Renal cortex interstitium (tissue), 15 donors: ENCODE measurements around the gene ANAPC16. TPM values are rescaled to one million over a fixed set of nuclear protein-coding genes. Genes with fewer than 3 reads are reported as not detected.

Source experiments
- DNase-seq, 11 donors: peaks; one replicate each; pipeline ENCODE4 v3.0.0-alpha.2; 2013; ENCODE audit warnings: low read depth in 9 of 11, low spot score in 4 of 11; ENCODE audit errors: extremely low read depth in 1 of 11
- long read RNA-seq, 16 experiments: transcript quantifications; one replicate each; lab custom pipeline, GENCODE V29; 2026
- polyA plus RNA-seq, 3 donors: library from polyadenylated mRNA; unstranded; fragments of 120-200 nt; gene quantifications; one replicate each; pipeline ENCODE4 v1.2.1, GENCODE V29; 2013; ENCODE audit not compliant: insufficient read length in 3 of 3

The ANAPC16 gene
- polyA plus RNA-seq, result 100 to 1,000 TPM; 175 to 213 (median 178) TPM
- long read RNA-seq, donor 1, transcript ANAPC16-203 (3 exons, 734 nt), result minor isoform, 10 of 157 reads
- long read RNA-seq, donor 1, transcript ANAPC16-201 (4 exons, 3,195 nt), result major isoform, 32 of 157 reads
- long read RNA-seq, donor 1, partial matches to known transcripts, result 93 of 157 reads
- long read RNA-seq, donor 1, other reads (novel, unspliced or antisense), result 18 of 157 reads
- long read RNA-seq, donor 2, transcript ANAPC16-203 (3 exons, 734 nt), result minor isoform, 9 of 66 reads
- long read RNA-seq, donor 2, transcript ANAPC16-201 (4 exons, 3,195 nt), result major isoform, 36 of 66 reads
- long read RNA-seq, donor 2, partial matches to known transcripts, result 0 of 66 reads
- long read RNA-seq, donor 2, other reads (novel, unspliced or antisense), result 17 of 66 reads
- long read RNA-seq, donor 3, transcript ANAPC16-205 (5 exons, 3,567 nt), result minor isoform, 8 of 133 reads
- long read RNA-seq, donor 3, transcript ANAPC16-203 (3 exons, 734 nt), result minor isoform, 5 of 133 reads
- long read RNA-seq, donor 3, transcript ANAPC16-201 (4 exons, 3,195 nt), result major isoform, 45 of 133 reads
- long read RNA-seq, donor 3, partial matches to known transcripts, result 14 of 133 reads
- long read RNA-seq, donor 3, other reads (novel, unspliced or antisense), result 57 of 133 reads
- long read RNA-seq, donor 4, transcript ANAPC16-203 (3 exons, 734 nt), result minor isoform, 7 of 120 reads
- long read RNA-seq, donor 4, transcript ANAPC16-205 (5 exons, 3,567 nt), result minor isoform, 9 of 120 reads
- long read RNA-seq, donor 4, transcript ANAPC16-202 (3 exons, 1,828 nt), result minor isoform, 5 of 120 reads
- long read RNA-seq, donor 4, transcript ANAPC16-201 (4 exons, 3,195 nt), result major isoform, 42 of 120 reads
- long read RNA-seq, donor 4, partial matches to known transcripts, result 19 of 120 reads
- long read RNA-seq, donor 4, other reads (novel, unspliced or antisense), result 38 of 120 reads
- long read RNA-seq, donor 5, result 0 reads
- long read RNA-seq, donor 6, transcript ANAPC16-203 (3 exons, 734 nt), result minor isoform, 10 of 89 reads
- long read RNA-seq, donor 6, transcript ANAPC16-201 (4 exons, 3,195 nt), result major isoform, 32 of 89 reads
- long read RNA-seq, donor 6, partial matches to known transcripts, result 6 of 89 reads
- long read RNA-seq, donor 6, other reads (novel, unspliced or antisense), result 36 of 89 reads
- long read RNA-seq, donor 7, transcript ANAPC16-201 (4 exons, 3,195 nt), result major isoform, 56 of 141 reads
- long read RNA-seq, donor 7, transcript ANAPC16-202 (3 exons, 1,828 nt), result minor isoform, 8 of 141 reads
- long read RNA-seq, donor 7, transcript ANAPC16-203 (3 exons, 734 nt), result minor isoform, 11 of 141 reads
- long read RNA-seq, donor 7, transcript ANAPC16-205 (5 exons, 3,567 nt), result minor isoform, 7 of 141 reads
- long read RNA-seq, donor 7, partial matches to known transcripts, result 7 of 141 reads
- long read RNA-seq, donor 7, other reads (novel, unspliced or antisense), result 52 of 141 reads
- long read RNA-seq, donor 8, transcript ANAPC16-202 (3 exons, 1,828 nt), result minor isoform, 10 of 204 reads
- long read RNA-seq, donor 8, transcript ANAPC16-201 (4 exons, 3,195 nt), result major isoform, 86 of 204 reads
- long read RNA-seq, donor 8, transcript ANAPC16-203 (3 exons, 734 nt), result minor isoform, 15 of 204 reads
- long read RNA-seq, donor 8, transcript ANAPC16-205 (5 exons, 3,567 nt), result minor isoform, 7 of 204 reads
- long read RNA-seq, donor 8, partial matches to known transcripts, result 14 of 204 reads
- long read RNA-seq, donor 8, other reads (novel, unspliced or antisense), result 72 of 204 reads
- long read RNA-seq, donor 9, transcript ANAPC16-201 (4 exons, 3,195 nt), result major isoform, 40 of 157 reads
- long read RNA-seq, donor 9, transcript ANAPC16-205 (5 exons, 3,567 nt), result minor isoform, 5 of 157 reads
- long read RNA-seq, donor 9, transcript ANAPC16-203 (3 exons, 734 nt), result minor isoform, 8 of 157 reads
- long read RNA-seq, donor 9, partial matches to known transcripts, result 58 of 157 reads
- long read RNA-seq, donor 9, other reads (novel, unspliced or antisense), result 42 of 157 reads
- long read RNA-seq, donor 10, transcript ANAPC16-203 (3 exons, 734 nt), result minor isoform, 10 of 241 reads
- long read RNA-seq, donor 10, transcript ANAPC16-201 (4 exons, 3,195 nt), result major isoform, 45 of 241 reads
- long read RNA-seq, donor 10, partial matches to known transcripts, result 142 of 241 reads
- long read RNA-seq, donor 10, other reads (novel, unspliced or antisense), result 37 of 241 reads
- long read RNA-seq, donor 11, transcript ANAPC16-201 (4 exons, 3,195 nt), result major isoform, 34 of 86 reads
- long read RNA-seq, donor 11, transcript ANAPC16-203 (3 exons, 734 nt), result minor isoform, 12 of 86 reads
- long read RNA-seq, donor 11, partial matches to known transcripts, result 7 of 86 reads
- long read RNA-seq, donor 11, other reads (novel, unspliced or antisense), result 26 of 86 reads
- long read RNA-seq, donor 12, transcript ANAPC16-203 (3 exons, 734 nt), result minor isoform, 5 of 48 reads
- long read RNA-seq, donor 12, transcript ANAPC16-201 (4 exons, 3,195 nt), result major isoform, 16 of 48 reads
- long read RNA-seq, donor 12, partial matches to known transcripts, result 0 of 48 reads
- long read RNA-seq, donor 12, other reads (novel, unspliced or antisense), result 20 of 48 reads
- long read RNA-seq, donor 13, result 0 reads
- long read RNA-seq, donor 14, transcript ANAPC16-201 (4 exons, 3,195 nt), result major isoform, 42 of 185 reads
- long read RNA-seq, donor 14, transcript ANAPC16-203 (3 exons, 734 nt), result minor isoform, 9 of 185 reads
- long read RNA-seq, donor 14, partial matches to known transcripts, result 97 of 185 reads
- long read RNA-seq, donor 14, other reads (novel, unspliced or antisense), result 35 of 185 reads
- long read RNA-seq, donor 15, transcript ANAPC16-205 (5 exons, 3,567 nt), result minor isoform, 6 of 49 reads
- long read RNA-seq, donor 15, transcript ANAPC16-201 (4 exons, 3,195 nt), result major isoform, 9 of 49 reads
- long read RNA-seq, donor 15, transcript ANAPC16-203 (3 exons, 734 nt), result minor isoform, 7 of 49 reads
- long read RNA-seq, donor 15, partial matches to known transcripts, result 0 of 49 reads
- long read RNA-seq, donor 15, other reads (novel, unspliced or antisense), result 27 of 49 reads
- long read RNA-seq, donor 16, transcript ANAPC16-202 (3 exons, 1,828 nt), result minor isoform, 12 of 239 reads
- long read RNA-seq, donor 16, transcript ANAPC16-201 (4 exons, 3,195 nt), result major isoform, 99 of 239 reads
- long read RNA-seq, donor 16, transcript ANAPC16-203 (3 exons, 734 nt), result minor isoform, 20 of 239 reads
- long read RNA-seq, donor 16, transcript ANAPC16-205 (5 exons, 3,567 nt), result minor isoform, 15 of 239 reads
- long read RNA-seq, donor 16, partial matches to known transcripts, result 10 of 239 reads
- long read RNA-seq, donor 16, other reads (novel, unspliced or antisense), result 83 of 239 reads

DNA sequence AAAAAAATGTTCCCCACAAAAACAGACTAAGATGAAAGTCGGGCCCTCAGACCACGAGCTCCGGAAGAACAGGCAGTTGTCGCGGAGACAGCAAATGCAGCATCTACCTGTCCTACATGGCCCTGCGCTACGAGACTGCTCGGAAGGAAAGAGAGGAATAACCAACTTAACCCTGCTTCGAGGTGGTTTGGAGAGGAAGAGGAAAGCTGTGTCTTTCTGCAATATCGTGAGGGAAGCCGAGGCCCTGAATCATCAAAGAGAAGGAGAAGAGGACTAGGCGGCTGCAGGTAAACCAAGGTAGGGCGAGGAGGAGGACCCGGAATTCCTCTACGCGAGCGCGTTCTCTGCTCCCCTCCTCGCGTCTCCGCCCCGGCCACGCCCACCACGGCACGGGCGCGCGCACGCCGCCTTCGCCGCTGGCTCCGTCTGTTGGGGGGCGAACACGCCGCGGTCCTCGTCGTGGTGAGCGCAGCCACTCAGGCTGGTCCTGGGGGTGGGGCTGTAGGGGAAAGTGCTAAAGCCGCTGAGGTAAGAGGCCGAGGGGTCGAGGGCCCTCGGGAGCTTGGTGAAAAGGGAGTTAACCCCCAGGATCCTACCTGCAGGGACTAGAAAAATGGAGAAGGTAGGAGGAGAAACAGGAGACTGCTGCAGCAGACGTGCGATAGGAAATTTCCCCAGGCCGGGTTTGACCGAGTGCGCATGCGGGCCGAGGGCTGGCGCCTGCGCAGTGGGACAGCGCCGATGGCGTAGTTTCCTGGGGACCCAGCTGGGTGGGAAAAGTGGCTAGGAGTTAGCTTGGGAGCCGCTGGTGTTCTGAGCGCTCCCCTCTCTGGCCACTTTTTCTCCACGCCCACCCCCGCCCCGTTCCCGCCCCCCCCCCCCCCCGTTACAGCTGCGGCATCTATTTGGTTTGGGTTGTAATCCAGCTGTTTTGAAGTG, at the start of gene ANAPC16, which contains the start of gene ASCC1:
TSS of gene ANAPC16 (plus strand) at position 402 of the 939 bp plus-strand sequence. CDS start 7,903 bp downstream, outside the sequence.
TSS of gene ASCC1 (minus strand) at position 666 of the 939 bp plus-strand sequence. CDS start 2,978 bp downstream, outside the sequence.
- DNase-seq, result peak; percentile 86 to 95 (median 92)

DNA sequence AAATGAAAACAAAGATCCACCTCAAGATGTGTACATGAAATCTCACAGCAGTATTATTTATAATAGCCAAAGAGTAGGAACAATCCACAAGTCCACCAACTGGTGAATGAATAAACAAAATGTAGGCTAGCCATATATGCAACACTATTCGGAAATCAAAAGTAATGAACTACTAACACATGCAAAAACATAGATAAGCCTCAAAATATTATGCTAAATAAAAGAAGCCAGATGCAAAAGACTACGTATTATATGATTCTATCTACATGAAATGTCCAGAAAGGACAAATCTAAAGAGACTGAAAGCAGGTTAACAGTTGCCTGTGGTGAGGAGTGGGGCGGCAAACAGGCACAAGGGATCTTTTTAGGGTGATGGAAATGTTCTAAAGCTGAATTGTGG, 48.7 kb upstream of the ANAPC16 start:
- no peak for DNase-seq

DNA sequence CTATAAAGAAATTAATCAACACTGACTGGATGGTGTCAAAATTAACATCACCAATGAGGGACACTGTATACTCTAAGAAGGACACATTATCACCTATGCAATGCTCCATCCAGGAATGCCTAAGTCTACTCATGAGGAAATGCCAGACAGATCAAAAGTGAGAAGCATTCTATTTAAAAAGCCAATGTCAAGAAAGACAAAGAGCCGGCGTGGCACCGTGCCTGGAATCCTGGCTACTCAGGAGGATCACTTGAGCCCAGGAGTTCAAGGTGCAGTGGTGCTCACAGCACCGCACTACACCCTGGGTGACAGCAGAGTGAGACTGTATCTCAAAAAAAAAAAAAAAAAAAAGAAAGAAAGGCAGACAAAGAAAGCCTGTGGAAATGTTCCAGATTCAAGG, 45.5 kb upstream of the ANAPC16 start:
- DNase-seq, result no peak

DNA sequence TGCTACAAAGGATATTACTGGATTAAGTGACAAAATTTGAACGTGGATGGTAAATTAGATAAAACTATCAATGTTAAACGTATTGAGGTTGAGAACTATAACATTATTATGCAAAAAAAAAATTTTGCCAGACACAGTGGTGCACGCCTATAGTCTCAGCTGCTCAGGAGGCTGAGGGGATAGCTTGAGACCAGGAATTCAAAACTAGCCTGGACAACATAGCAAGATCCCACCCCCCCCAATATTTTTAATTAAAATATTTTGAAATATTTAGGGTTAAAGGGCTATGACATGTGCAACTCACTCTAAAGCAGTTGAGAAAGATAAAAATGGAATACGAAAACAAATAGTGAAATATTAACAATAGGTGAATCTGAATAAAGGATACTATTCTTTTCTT, 45.1 kb upstream of the ANAPC16 start:
- DNase-seq, result no peak

DNA sequence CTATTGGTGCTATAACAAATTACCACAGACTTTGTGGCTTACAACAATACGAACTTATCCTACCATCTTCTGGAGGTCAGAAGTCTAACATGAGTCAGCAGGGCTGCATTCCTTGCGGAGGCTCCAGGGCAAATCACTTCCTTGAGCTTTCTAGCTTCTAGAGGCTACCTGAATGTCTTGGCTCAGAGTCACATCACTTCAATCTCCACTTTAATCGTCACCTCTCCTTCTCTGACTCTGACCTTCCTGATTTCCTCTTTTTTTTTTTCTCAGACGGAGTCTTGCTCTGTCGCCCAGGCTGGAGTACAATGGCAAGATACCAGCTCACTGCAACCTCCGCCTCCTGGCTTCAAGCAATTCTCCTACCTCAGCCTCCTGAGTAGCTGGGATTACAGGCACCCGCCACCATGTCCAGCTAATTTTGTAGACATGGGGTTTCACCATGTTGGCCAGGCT, 44.6 kb upstream of the ANAPC16 start:
- DNase-seq, result peak in 2 of 11 donors; percentile 3 to 15

DNA sequence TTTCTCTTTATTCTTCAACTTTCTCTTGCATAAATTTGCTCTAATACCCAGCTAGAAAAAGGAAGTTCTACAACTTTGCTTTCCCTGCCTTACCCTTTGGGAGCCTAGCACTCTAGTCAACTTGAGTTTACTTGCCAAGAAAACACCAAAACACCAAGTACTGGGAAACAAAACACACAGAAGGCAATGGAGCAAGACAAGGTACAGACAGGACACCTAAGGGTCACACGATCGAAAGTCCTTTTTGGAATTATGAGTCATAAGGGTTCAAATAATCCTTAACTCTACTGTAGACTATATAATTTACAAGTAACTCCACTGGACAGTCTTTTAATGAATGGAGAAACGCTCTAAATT, 42.6 kb upstream of the ANAPC16 start:
- no peak for DNase-seq

DNA sequence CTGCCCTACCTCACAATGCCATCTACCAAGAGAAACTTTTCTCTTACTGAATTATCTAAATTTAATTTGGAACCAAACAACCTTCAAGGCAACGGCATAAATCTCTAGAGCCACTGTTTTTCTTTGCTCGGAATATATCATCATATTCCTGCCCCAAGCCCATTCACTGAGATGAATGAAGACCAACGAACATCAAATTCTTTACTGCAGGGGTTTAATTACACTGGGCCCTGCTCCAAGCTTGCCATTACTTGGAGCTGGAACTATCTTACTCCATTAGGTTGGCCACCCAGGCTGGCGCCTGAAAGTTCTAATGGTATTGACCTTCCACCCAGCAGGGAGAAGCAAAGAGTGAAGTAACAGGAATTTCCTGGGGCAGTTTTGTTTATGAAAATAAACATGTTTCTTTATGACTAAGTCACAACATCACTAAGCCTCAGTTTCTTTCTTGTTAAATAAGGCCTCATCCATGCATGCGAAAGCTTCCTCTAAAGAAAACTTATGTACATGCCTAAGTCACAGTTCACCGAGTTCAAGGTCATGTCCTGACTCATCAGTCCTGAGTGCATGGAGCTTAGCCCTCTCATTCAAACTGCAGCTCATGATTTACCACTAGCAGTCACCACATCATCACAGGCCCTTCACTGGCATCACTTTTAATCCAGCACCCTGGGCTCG, 42.1 kb upstream of the ANAPC16 start:
- no peak for DNase-seq

DNA sequence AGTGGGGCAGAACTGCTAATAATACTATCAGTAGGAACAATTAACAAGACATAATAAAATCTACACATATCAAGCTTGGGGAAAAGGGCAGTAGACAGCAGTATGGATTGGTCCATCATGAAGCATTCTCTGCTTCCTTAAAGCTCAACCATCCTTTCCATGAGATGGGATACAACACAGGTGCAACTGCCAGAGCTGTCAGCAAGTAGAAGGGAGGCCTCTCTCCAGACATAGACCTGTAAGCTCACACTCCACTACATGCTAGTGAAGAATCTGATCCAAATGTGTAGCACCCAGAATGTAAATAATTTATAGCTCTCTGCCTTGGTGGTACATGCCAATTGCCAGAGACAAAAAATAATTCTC, 41.5 kb upstream of the ANAPC16 start:
- no peak for DNase-seq

DNA sequence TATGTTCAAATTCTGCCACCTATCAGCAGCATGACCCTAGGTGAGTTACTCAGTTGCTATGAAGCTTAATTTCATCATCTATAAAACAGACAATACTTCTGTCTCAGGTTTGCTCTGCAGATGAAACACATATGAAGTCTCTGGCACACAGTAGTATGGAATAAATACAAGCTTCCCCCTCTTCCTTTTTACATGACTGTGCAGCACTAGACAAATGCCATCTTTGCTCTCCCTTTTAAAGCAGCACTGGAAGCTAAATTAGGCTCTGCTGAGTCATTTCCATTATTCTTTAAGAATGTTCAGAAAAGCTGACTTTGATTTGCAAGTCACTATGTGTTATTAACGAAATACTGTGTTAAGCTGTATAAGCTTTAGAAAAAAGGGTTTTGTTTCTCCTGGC, 40.7 kb upstream of the ANAPC16 start:
- no peak for DNase-seq

DNA sequence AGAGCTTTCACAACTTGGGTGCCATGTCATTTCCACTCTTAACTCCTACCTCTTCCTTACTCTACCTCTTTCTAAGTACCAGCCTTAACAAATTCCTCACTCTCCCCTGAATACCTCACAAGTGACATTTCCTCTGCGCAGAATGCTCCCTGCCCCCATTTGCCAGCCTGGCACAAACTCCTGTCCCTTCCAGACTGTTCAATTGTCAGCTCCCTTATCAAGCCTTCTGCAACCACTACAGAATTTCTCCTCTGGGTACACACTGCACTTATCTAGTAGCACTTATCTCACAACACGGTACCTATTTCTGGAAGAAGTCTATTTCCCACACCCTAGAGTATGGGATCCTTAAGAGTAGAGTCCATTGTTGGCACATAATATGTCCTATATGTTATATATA, 39.1 kb upstream of the ANAPC16 start:
- no peak for DNase-seq

DNA sequence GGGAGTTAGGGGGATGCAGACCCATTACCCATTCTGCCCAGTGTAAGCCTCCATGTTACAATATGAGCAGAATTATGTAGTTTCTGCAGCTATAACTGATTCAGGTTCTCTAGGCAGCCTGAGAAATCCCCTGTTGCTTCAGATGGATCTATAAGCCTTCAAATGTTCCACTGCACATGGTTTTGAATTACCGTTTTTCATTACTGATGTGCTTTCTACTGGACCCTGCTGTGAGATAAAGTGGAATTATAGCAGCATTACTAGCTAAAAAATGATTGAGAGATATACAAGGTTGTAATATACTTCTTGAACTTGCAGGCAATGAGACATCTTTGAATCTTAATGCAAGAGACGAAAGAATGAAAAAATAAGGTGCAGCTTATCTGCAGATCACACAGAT, 38.4 kb upstream of the ANAPC16 start:
- DNase-seq, result no peak

DNA sequence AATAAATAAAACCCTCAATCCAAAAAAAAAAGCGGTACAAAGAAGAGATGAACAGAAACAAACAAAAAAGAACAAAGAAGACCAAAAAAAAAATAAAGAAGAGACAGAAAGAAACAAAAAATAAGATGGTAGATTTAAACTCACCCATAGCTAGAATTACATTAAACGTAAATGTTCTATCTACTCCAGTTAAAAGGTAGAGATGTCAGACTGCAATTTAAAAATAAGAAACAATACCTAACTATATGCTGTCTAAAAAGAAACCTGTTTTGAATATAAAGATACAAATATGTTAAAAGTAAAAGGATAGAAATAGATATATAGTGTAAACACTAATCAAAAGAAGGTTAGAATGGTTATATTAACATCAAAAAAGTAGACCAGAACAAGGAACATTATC, 31.7 kb upstream of the ANAPC16 start:
- DNase-seq, result no peak

DNA sequence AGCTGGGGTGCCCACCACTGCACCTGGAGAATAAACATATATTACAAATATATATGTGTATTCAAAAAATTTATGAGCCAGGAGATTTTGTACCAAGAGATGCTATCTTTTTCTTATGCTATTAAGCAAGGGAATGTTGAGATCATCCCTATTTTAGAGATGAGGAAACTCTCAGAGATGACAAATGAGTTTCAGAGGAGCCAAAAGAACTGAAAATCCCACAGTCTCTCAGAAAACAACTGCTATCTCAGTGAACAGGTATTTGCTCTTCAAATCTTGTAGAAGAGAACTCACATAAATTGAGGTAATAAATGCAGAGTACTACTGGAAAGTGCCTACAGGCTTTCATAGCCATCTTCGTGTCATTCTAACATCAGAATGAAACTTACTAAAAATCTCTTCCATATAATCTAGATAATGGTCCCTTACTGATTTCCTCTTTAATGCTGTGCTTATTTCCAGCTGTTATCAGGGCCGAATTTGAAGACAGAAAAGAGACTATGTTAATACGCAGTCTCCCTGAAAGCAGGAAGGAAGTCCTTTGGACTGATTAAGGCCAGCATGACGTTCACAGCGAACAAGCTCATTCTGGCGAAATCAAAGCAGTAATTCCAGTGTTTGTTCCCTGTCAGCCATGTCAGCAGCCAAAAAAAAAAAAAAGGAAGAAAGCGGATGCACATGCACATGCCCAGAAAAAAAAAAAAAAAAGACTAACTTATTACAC, 29.4 kb upstream of the ANAPC16 start:
- peak in 3 of 11 donors; percentile 13 to 28 (median 27) for DNase-seq
